ENCODE data around the gene ALOX15.
A peak's percentile ranks its signal among the peaks of the same experiment; 100 is the strongest.
"Not testable (repeated sequence)": the region's sequence is repeated elsewhere in the genome, so short reads cannot be mapped to it uniquely, and the experiment has no call there.

The ALOX15 gene

DNA sequence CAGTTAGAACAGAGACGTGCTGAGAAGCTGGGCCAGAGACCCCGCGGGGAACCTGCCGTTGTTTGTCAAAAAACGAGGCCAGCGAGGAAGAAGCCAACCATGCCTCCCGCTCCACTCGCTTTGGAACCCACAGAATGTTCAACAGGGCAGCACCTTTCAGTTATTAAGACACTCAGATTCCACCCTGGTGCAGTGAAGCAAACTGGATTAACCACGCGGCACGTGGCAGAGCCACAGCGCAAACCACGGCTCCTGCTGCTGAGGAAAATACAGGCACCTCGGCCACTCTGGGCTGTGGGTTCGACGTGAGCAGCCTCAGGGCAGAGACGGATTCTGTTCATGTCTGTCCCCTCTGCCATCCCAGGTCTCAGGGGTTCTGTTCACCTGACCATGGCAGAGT, 24.4 kb downstream of the ALOX15 start:
- no peak for ATAC-seq
- DNase-seq: no peak

DNA sequence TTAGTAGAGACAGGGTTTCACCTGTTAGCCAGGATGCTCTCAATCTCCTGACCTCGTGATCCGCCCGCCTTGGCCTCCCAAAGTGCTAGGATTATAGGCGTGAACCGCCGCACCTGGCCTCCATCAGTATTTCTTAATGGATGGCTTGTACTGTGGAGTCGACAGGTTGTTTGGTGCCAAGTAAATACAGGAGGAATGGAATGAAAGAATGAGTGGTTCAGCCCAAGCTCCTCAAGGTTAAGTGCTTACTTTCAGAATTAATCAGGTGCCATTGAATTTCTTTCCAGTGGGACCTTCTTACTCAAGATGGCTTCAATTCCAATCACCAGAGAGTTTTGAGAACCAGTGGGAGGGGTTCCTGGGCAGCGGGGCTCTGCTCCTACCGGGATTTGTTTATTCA, 25.0 kb downstream of the ALOX15 start:
- ATAC-seq (no peak), DNase-seq (no peak)

DNA sequence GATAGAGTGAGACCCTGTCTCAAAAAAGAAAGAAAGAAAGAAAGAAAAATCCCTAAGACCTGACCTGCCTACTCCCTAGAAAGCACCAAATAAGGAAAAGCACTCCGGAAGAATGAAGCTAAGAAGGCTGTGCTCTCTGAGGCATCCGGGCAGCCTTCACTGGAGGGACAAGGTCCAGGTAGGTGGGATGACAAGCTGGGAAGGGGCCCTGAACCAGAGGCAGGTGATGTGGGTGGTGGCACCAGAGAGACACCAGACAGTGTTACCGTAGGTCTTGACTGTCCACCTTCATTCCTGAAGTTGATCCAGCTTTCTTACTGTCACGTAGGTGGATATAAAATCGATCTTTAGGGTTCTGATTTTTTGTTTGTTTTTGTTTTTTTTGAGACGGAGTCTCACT, 30.8 kb downstream of the ALOX15 start:
- no peak for DNase-seq
- ATAC-seq: no peak

DNA sequence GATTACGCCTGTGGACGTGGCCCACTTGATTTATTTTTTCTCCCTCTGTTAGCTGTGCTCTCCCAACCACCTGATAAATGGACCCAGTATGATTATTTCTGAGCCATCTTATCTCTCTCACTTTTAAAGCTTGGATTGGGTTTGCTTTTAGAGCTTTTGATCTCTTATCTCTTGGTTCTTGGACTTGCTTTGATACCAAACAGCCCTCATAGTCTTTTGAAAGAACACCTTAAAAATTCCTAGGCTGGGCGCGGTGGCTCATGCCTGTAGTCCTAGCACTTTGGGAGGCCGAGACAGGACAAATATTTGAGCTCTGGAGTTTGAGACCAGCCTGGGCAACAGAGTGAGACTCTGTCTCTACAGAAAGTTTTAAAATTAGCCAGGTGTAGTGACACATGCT, 31.3 kb downstream of the ALOX15 start:
- DNase-seq (no peak), ATAC-seq (no peak)

DNA sequence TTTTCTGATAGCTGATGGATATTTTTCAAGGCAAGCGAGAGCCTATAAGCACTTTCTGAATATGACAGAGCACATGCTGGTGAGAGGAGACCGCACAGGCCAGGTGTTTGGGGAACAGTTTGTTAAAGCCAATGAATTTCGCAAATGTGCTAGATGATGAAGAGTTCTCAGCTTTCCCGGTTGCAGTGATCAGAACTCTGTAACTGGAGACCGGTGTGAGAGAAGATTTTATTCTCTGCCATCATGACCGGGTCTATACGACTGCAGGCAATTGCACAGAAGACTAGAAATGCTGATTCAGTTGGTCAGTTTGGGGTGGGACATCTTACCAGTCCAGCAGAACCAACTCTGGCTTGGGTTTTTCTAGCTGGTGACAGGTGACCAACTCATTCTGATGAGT, 31.7 kb downstream of the ALOX15 start:
- no peak for ATAC-seq

DNA sequence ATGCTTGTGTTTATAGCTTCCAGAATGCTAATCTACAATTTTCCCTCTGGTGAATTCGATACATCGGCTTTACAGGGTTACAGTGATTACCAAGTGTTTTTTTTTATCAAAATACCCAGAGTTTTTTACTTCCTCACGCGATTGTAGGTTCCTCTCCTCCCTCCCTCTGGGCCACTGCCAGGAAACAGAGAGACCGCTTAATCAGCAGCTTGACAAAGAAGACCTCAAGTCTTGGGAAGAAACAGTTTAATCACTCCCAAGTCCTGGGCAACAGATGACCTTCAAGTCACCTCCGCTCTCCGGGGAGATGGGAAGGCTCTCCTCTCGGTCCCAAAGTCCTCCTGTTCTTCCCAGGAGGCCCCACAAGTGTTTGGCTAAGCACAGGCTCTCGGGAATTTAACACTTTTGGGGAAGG, 33.7 kb downstream of the ALOX15 start:
- DNase-seq (no peak), ATAC-seq (no peak)

More for the DNA sequence above, 31.7 kb downstream of the ALOX15 start:
- DNase-seq: no peak

DNA sequence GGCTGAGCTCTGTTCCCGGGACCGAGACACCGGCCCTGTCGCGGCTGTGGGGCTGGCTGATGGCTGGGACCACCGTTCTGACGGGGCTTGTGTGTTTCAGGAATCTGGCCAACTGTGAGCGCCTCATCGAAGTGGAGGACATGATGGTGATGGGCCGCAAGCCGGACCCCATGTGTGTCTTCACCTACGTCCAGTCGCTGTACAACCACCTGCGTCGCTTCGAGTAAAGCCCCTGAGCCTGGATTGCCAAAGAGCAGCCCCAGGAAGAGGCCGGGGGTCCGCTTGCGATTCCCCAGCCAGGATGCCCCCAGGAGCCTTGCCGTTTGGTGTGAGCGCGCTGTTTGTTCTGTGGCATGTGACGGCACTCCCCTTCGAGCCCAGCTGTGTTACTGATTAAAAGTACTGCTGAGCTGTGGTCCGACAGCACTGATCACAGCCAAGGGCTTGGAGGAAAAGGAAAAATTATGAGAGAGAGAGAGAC, 34.2 kb downstream of the ALOX15 start:
- no peak for ATAC-seq
- DNase-seq: no peak

DNA sequence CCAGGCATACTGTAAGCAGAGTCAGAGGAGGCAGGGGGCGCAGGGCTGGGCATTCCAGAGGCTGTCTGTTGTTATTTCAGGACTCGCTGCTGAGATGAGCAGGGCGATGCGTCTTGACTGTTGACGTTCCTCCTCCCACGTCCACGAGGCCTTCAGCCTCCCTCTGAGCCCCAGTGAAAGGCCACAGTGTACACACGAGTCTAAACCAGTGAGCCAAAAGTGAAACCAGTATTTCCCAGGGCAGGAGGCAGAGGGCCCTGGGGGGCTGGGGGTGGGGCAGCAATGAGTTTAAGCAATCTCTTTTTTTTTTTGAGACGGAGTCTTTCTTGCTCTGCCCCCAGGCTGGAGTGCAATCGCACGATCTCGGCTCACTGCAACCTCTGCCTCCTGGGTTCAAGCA, 35.7 kb downstream of the ALOX15 start:
- DNase-seq: no peak
- no peak for ATAC-seq

DNA sequence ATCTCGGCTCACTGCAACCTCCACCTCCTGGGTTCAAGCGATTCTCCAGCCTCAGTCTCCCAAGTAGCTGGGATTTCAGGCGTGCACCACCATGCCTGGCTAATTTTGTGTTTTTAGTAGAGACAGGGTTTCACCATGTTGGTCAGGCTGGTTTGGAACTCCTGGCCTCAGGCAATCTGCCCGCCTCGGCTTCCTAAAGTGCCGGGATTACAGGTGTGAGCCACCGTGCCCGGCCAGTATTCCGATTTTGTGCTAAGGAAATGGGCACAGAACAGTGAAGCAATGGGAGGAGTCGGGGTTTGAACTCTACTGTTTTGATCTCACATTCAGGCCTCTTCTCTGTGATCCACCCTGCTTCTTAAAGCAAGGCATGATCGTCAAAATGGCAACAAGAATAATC, 36.7 kb downstream of the ALOX15 start:
- not testable (repeated sequence) for DNase-seq, ATAC-seq

DNA sequence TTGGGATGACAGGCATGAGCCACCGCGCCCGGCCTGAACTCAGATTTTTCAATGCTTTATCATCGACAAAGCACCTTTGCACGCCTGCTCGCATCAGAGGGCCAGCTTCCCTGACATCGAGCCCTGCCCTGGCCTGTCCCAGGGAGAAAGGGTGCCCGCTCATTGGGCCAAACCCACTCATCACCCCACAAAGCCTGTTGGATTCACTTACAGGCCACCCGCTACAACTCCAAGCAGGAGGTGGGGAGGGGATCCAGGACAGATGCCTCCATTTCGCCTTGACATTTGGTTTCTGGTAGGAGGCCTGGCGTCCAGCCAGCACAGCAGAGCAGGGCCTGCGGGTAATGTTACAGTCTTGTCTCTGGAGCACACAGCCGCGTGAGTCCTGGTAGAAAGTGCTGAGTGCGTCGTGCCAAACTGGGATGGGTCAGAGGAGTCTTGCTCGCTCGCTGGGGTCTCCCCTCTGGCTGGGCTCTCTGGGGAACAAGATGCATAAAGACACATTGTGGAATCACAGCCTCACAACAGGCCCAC, 37.3 kb downstream of the ALOX15 start:
- DNase-seq (no peak), ATAC-seq (no peak)

DNA sequence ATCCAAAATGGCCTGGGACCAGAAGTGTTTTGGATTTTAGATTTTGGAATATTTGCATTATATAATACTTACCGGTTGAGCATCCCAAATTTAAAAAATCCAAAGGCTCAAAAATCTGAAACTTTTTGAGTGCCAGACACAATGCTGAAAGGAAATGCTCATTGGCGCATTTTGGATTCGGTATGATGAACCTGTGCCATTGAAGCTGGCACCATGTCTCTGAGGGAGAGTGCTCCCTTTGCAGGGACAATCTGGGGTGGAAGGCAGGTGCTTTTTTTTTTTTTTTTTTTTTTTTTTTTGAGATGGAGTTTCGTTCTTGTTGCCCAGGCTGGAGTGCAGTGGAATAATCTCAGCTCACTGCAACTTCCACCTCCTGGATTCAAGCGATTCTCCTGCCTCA, 39.4 kb downstream of the ALOX15 start:
- ATAC-seq (no peak), DNase-seq (no peak)

DNA sequence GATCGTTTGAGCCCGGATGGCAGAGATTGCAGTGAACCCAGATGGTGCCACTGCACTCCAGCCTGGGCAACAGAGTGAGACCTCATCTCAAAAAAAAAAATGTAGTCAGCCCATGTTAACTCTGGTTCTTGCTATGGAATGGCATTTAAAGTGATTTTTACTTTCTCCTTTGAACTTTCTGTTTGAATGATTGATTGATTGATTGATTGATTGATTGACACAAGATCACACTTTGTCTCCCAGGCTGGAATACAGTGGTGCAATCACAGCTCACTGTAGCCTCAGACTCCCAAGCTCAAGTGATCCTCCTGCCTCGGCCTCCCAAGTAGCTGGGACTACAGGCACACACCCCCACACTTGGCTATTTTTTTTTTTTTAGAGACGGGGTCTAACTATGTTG, 40.2 kb downstream of the ALOX15 start:
- no peak for ATAC-seq
- DNase-seq: no peak

DNA sequence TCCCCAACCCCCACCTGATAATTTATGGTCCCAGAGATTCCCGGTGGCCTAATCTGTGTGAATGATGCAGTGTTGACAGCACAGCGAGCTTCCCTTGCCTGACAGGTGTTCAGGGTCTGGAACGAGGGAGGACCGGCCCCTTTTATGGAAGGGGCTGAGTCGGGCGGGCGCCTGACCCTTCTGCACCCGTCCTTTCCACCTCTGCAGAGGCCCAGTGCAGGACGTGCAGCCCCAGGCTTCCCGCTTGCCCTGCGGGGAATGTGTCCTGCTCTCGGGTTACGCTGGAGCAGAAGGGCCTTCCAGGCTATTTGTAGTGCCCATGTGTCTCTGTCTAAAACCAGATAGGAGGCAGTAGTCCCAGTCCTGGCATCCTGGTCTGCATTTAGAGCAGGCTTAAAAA, 40.9 kb downstream of the ALOX15 start:
- no peak for ATAC-seq

DNA sequence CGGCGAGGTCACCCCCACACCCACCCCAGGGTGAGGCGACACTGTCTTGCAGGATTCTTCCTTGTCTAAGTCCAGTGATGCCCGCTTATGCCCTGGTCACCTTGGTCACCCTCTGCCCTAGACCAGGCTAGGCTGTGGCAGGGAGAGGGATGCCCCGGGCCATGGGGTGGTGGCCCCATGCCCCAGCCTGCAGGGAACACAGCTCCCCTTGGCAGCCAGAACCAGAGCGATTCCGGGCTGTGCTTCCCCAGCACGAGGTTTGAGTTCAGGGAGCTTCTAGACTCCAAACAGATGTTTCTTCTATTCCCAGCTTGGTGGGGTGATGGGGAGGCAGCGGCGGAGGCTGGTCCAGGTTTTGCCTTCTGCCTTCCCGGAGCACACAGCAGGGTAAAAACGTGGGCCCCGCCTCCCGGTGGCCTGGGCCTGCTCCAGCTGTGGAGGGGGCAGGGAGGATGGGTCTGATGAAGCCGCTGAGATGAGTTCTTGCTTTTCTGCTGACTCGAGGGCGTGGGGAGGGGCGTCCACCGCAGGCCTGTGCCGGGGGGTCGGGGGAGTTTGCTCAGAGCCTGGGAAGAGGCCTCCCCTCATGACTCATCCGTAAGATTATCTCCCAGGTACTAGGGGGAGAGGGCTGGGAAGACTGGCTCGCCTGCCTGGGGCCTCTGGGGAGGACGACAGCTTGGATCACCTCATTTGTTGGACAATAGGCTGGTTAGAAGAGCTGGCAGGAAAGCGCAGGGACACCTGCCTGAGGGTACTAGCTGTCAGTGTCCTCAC, 41.8 kb downstream of the ALOX15 start:
- ATAC-seq (no peak), DNase-seq (no peak)

More for the DNA sequence above, 40.9 kb downstream of the ALOX15 start:
- no peak for DNase-seq

DNA sequence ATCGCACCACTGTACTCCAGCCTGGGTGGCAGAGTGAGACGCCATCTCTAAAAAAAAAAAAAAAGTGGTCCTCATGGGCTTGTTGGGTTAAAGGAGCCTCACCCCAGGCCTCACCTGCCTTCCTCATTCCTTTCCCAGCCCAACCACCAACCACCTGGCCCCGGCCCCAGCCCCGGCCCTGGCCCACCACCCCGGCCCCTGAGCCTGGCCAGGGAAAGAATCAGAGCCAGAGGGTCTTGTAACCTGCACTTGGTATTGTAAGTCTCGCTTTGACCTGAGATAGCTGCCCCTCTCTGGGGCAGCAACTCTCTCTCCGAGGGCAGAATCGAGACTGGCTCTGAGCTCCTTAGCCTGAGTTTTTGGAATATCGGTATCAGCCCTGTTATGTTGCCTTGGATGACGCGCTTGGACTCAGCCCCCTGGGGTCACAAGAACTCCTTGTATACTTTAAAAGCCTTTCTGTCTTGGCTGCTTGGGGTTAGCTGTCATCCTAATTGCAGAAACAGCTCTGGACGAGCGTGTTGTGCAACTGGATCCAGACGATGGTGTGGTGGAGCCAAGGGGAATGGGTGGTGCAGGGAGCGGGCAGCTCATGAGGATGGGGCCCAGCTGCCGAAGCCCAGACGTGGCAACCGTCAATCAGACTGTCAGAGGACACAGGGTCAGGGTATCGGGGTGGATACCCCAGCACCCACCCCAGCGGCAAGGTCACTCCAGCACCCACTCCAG, 42.5 kb downstream of the ALOX15 start:
- no peak for DNase-seq
- no peak for ATAC-seq

DNA sequence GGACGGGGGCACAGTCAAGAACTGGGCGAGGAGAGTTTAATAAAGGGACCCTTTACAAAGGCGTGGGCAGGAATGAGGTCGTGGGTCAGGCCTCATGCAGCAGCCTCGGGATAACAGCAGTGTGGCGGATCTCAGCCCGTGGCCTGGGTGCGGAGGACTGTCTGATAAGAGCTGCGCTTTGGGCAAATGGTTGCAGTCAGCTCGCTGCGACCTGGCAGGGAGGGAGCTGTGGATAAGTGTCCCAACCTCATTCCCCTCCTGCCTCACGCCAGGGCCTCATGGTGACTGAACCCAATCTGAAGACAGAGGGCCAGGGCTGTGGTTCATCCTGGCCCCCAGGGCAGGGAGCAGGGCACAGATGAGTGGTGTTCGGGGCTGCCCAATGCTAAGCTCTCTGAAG, 43.5 kb downstream of the ALOX15 start:
- DNase-seq (no peak), ATAC-seq (no peak)

DNA sequence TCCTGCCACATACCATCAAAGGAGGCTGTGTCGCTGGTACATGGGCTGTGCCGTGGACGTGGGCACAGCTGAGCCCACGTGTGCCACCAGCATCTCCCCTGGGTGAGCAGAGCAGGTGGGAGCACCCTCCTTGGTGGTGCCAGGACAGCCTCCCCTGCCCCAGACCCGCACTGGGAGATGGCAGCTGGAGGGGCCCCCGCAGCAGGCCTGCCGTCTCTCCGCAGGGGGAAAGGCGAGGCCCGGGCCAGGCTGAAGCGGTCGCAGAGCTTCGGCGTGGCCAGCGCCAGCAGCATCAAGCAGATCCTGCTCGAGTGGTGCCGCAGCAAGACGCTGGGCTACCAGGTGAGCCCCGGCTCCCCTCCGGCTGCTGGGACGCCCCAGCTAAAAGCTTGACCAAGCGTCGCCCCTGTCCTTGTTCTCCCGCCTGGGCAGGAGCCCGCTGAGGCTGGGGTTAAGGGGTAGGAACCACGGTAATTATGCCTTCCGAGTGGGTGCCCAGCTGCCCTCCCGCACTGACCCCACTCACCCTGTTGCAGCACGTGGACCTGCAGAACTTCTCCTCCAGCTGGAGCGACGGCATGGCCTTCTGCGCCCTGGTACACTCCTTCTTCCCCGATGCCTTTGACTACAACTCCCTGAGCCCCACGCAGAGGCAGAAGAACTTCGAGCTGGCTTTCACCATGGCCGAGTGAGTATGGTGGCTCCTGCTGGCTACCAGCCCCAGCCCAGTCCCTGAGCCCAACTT, 44.7 kb downstream of the ALOX15 start:
- ATAC-seq (no peak), DNase-seq (no peak)

DNA sequence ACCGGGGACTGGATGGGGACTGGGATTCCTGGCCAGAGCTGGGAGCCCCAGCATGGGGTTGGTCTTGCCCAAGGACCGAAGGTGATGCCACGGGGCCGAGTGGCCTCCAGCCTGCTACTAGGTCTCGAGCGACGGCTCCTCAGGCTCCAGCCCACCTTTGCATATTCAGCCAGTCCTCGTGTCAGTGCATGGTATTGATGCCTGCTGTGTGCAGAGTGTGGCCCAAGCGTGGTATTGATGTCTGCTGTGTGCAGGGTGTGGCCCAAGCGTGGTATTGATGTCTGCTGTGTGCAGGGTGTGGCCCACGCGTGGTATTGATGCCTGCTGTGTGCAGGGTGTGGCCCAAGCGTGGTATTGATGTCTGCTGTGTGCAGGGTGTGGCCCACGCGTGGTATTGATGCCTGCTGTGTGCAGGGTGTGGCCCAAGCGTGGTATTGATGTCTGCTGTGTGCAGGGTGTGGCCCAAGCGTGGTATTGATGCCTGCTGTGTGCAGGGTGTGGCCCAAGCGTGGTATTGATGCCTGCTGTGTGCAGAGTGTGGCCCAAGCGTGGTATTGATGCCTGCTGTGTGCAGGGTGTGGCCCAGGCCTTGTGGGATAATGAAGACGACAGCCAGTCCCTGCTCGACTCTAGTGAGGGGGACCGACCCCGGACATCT, 45.7 kb downstream of the ALOX15 start:
- not testable (repeated sequence) for ATAC-seq, DNase-seq

DNA sequence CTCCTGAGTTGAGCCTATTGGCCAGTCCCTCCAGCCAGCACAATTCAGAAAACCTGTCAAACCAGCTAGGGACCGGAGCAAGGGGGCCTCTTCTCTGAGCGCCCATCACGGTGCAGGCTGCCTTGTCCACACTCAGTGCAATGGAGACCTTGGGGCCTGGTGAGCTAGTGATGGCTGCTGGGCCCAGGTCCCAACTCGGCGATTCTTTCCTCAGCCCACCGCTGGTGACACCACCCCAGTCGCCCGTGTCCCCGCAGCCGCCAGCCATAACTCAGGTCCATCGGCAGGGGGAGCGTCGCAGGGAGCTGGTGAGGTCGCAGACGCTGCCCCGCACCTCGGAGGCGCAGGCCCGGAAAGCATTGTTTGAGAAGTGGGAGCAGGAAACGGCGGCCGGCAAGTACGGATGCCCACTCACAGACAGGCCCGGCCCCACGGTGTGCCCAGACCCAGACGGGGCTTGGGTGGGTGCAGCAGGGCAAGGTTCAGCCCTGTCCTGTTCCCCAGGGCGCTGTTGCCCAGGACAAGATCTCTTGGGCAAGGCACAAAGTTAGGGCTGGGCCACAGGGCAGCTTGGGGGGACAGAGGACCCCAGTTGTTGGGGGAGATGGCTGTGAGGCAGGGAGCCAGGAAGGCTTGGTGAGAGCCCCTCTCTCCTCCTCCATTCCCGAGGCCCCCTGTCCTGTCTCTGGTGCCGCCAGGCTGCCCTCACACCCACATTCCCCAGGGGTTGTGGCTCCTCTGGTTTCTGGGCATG, 46.4 kb downstream of the ALOX15 start:
- ATAC-seq (peak; percentile 44), DNase-seq (peak; percentile 65)

DNA sequence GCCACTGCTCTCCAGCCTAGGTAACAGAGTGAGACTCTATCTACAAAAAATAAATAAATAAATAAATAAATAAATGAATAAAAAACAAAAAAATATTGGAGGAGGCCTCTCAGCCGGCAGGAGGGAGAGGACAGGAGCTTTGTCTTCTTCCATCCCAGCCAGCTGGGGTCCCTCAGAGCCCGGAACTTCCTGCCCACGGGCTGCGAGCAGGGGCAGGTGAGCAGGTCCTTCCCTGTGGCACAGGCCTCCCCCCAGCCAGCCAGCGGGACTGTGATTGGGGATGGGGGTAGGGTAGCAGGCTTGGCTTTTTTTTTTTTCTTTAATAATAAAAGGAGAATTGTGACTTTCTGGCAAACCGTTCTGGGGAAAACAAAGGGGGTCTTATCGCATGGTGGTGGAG, 47.1 kb downstream of the ALOX15 start:
- DNase-seq: no peak
- no peak for ATAC-seq

DNA sequence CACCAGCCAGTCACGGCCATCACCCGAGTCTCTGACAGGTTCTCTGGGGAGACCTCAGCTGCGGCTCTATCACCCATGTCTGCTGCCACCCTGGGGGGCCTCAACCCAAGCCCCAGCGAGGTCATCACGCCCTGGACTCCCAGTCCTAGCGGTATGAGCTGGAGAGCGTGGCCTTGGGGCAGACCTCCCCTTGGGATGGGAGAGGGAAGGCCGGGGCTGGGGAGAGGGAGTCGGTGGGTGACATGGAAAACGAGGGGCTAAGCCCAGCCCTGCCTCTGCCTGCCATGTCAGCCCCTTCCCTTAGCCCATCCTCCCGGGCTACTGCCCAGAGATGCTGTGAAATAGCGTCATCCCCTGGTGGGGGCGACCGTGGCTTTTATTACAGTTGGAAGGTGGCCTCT, 48.5 kb downstream of the ALOX15 start:
- DNase-seq: no peak
- ATAC-seq: no peak
